ENCODE data around the gene C14orf132. TPM values are rescaled to one million over a fixed set of nuclear protein-coding genes. Genes with fewer than 3 reads are reported as not detected.

Gene C14orf132
- total and polyA plus RNA-seq, 9 of the 15 experiments (the other 6 are each of a cell fraction or from before 2014, with no cell fraction given): not detected

GRCh38 chr14:96120941-96121340 is 81.8 kb downstream of the C14orf132 start:
- ChIA-PET POLR2A (interaction anchor here (0.5 kb wide), 1 partner anchor 93 kb away, joined by 3 read pairs; no protein-coding TSS in a partner anchor), CTCF (ENCODE audit: low intra/inter-chr PET ratio) (no interaction called here)
- no TSS peak for BruUV-seq (replicated peaks)
- no peak overlapping the region for H3K4me2 ChIP-seq (ENCODE audit: insufficient read depth, low read length)
- H3K27me3 ChIP-seq (ENCODE audit: control insufficient read depth in 2 of 2, insufficient read depth in 2 of 2, low read length in 2 of 2): no peaks in the 10 kb centered on the region; a peak in 1 of 5 replicates
- H3K9ac ChIP-seq (ENCODE audit: insufficient read depth in 1 of 2, low read depth in 2 of 2, low read length in 2 of 2): no peak overlapping the region
- DNase-seq (ENCODE audit: extremely low read depth in 1 of 4, low spot score in 3 of 4): no peak
- no peak for ATAC-seq
- H3K9me1 ChIP-seq (ENCODE audit: control insufficient read depth, insufficient read depth, low read length): no peaks in the 10 kb centered on the region
- H3K9me3 ChIP-seq (replicated peaks; ENCODE audit: control insufficient read depth, insufficient read depth, low read depth, low read length): no peaks in the 10 kb centered on the region
- in situ Hi-C loops (cut with MboI): no loop called here
- H3K4me3 ChIP-seq: no peak overlapping the region
- no peak overlapping the region for H2AFZ ChIP-seq (ENCODE audit: low read depth, low read length)
- no peaks in the 10 kb centered on the region for H3K4me1 ChIP-seq (replicated peaks in 1 of 2; ENCODE audit: control insufficient read depth in 2 of 2, insufficient read depth in 2 of 2, low read length in 2 of 2)
- TF ChIP-seq ZNF175 (CRISPR knock-in tag; IDR thresholded peaks at IDR 0.05; ENCODE audit: low read depth) (0 out of 2 replicates have a peak, but pooled peaks have one; percentile 9), ZNF75A (CRISPR knock-in tag; IDR thresholded peaks at IDR 0.05) (no peak)
- H3K27ac ChIP-seq (ENCODE audit: extremely low read depth, low read depth, low read length): no peak overlapping the region
- no peak for FAIRE-seq
- no peaks in the 10 kb centered on the region for H4K20me1 ChIP-seq (replicated peaks; ENCODE audit: control insufficient read depth, insufficient read depth, low read length)
- 5% methylated on average over 4 of the region's 4 CpGs for WGBS (ENCODE audit: insufficient coverage, low coverage, missing lambda C conversion rate)
- no peaks in the 10 kb centered on the region for H3K79me2 ChIP-seq (ENCODE audit: control insufficient read depth, insufficient read depth, low read length)
- H3K36me3 ChIP-seq (ENCODE audit: control insufficient read depth, insufficient read depth, low read length): no peaks in the 10 kb centered on the region
- intact Hi-C loops (cut with micrococcal nuclease): no loop called here

GRCh38 chr14:96121660-96122395 is 82.7 kb downstream of the C14orf132 start:
- Histone ChIP-seq H4K20me1 (replicated peaks; ENCODE audit: control insufficient read depth, insufficient read depth, low read length) (no peaks in the 10 kb centered on the region), H3K27me3 (ENCODE audit: control insufficient read depth in 2 of 2, insufficient read depth in 2 of 2, low read length in 2 of 2) (no peaks in the 10 kb centered on the region; a peak in 1 of 5 replicates), H2AFZ (ENCODE audit: low read depth, low read length) (no peak overlapping the region), H3K4me3 (no peak overlapping the region), H3K4me1 (replicated peaks in 1 of 2; ENCODE audit: control insufficient read depth in 2 of 2, insufficient read depth in 2 of 2, low read length in 2 of 2) (no peaks in the 10 kb centered on the region), H3K9me3 (replicated peaks; ENCODE audit: control insufficient read depth, insufficient read depth, low read depth, low read length) (no peaks in the 10 kb centered on the region), H3K4me2 (ENCODE audit: insufficient read depth, low read length) (no peak overlapping the region), H3K9me1 (ENCODE audit: control insufficient read depth, insufficient read depth, low read length) (no peaks in the 10 kb centered on the region), H3K9ac (ENCODE audit: insufficient read depth in 1 of 2, low read depth in 2 of 2, low read length in 2 of 2) (no peak overlapping the region), H3K27ac (ENCODE audit: extremely low read depth, low read depth, low read length) (no peak overlapping the region), H3K36me3 (ENCODE audit: control insufficient read depth, insufficient read depth, low read length) (no peaks in the 10 kb centered on the region), H3K79me2 (ENCODE audit: control insufficient read depth, insufficient read depth, low read length) (no peaks in the 10 kb centered on the region)
- no peak for DNase-seq (ENCODE audit: extremely low read depth in 1 of 4, low spot score in 3 of 4)
- in situ Hi-C loops (cut with MboI) (no loop called here), intact Hi-C loops (cut with micrococcal nuclease) (no loop called here)
- ChIA-PET POLR2A (interaction anchor here (0.5 kb wide), 1 partner anchor 92 kb away, joined by 3 read pairs; no protein-coding TSS in a partner anchor), CTCF (ENCODE audit: low intra/inter-chr PET ratio) (no interaction called here)
- BruUV-seq (replicated peaks): no TSS peak
- WGBS (ENCODE audit: insufficient coverage, low coverage, missing lambda C conversion rate): 0% methylated on average over 4 of the region's 4 CpGs
- no peak for FAIRE-seq
- no peak for ATAC-seq
- TF ChIP-seq DPF2 (IDR thresholded peaks at IDR 0.05) (no peak), BRF2 (IDR thresholded peaks at IDR 0.05; ENCODE audit: borderline replicate concordance, insufficient read depth, insufficient read length) (no peak), ZNF449 (CRISPR knock-in tag; IDR thresholded peaks at IDR 0.05) (no peak), NR1H2 (CRISPR knock-in tag; IDR thresholded peaks at IDR 0.05) (no peak), SFPQ (IDR thresholded peaks at IDR 0.05; ENCODE audit: low read depth, low read length) (no peak), EZH2 (IDR thresholded peaks at IDR 0.05; ENCODE audit: borderline replicate concordance, low read depth, low read length) (no peak), SP2 (IDR thresholded peaks at IDR 0.05; ENCODE audit: extremely low read depth, low read depth, low read length, poor library complexity, severe bottlenecking) (no peak), ZNF586 (CRISPR knock-in tag; conservative IDR thresholded peaks at IDR 0.05) (no peak)
